HG02571 (cell line): Measurements from ENCODE around the gene RAD51B.
"Not testable (repeated sequence)": the region's sequence is repeated elsewhere in the genome, so short reads cannot be mapped to it uniquely, and the experiment has no call there.

ENCODE experiments used
- ATAC-seq: cut with Tn5 transposase; IDR thresholded peaks from one replicate; pipeline ENCODE4 v1.9.1; 2021; ENCODE audit warnings: mild to moderate bottlenecking, moderate library complexity; ENCODE audit not compliant: unreplicated experiment

RAD51B gene

DNA sequence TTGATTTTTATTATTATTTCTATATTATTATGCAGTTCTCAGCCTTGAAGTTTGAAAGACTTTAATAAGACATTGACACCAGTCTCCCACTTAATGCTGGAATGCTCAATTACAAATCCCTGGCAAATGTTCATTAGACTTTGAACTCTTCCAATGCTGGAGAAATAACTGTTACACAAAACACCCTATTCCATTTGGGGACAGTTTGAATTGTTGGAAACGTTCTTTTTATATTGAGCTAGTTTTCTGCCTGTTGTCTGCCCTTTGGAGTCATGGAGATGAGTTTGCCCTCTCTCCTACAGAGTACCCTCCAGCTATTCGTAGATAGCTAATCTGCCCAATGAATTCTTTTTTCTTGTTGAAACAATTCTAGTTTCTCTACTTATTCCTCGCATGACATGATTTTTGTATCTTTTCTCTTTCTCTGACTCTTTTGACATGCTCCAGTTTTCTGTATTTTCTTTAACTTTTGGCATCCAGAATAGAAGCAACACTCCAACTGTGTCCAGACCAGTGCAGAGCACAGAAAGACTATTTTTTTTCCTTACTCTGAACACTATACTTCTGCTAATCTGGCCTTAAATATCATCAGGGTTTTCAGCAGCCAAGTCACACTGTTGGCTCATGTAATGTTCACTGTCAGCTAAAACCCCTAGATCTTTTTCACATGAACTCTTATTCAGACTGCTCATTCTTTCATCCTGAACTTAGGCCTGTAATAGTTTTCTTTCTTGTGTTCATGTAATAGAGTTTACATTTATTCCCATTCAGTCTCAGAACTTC, 379.3 kb downstream of the RAD51B start:
- no peak for ATAC-seq

DNA sequence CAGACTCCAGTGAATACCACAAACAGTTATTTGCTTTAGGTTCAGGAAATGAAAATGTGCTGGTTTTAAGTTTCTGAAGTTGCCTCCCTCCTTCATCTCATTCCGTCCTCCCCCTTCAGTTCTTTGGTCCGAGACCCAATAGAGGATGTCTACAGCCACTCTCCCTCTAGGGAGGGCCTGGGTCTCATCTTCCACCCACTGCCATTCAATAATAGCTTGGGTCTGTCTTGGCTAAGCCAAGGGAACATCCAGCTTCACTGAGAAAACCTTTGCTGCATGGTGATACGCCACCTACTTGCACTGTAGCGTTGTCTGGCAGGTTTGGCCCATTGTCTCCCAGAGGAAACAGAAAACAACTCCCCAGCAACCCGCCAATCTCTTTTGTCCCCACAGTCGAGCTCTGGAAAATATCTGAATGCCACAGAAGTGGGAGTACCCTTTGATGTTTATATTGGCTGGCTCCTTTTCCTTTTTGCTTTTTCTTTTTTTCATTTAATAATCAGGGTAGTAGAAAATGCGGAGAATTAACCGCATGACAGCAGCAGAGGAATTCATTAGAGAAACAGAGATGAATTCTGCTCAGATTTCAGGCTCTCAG, 380.1 kb downstream of the RAD51B start:
- no peak for ATAC-seq

DNA sequence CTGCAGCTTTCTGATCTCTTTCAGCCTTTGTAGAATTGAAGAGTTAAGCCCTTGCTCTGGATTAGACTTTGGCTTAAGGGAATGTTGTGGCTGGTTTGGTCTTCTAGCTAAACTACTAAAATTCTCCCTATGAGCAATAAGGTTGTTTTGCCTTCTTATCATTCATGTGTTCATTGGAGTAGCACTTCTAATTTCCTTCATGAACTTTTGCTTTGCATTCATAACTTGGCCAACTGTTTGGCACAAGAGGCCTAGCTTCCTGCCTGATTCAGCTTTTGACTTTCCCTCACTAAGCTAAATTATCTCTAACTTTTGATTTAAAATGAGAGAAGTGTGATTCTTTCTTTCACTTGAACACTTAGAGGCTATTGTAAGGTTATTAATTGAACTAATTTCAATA, 384.3 kb downstream of the RAD51B start:
- no peak for ATAC-seq

DNA sequence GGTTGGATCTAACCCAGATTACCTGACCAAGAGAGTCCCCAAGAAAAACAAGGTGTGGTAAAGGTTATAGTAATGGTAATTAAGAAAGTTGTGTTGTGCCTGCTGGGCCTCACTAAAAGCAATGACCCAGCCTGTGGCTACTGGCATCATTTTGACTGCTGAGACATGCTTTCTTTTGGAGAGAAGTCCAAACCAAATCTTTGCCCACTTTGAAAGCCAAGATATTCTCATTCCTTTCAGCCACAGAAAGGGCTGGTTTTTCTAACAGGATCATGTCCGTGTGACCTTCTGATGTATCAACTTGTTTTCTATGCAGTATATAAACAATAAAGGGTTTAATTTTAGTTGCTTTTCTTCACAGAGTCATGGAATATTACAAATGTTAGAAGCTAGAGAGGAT, 388.6 kb downstream of the RAD51B start:
- ATAC-seq: no peak

DNA sequence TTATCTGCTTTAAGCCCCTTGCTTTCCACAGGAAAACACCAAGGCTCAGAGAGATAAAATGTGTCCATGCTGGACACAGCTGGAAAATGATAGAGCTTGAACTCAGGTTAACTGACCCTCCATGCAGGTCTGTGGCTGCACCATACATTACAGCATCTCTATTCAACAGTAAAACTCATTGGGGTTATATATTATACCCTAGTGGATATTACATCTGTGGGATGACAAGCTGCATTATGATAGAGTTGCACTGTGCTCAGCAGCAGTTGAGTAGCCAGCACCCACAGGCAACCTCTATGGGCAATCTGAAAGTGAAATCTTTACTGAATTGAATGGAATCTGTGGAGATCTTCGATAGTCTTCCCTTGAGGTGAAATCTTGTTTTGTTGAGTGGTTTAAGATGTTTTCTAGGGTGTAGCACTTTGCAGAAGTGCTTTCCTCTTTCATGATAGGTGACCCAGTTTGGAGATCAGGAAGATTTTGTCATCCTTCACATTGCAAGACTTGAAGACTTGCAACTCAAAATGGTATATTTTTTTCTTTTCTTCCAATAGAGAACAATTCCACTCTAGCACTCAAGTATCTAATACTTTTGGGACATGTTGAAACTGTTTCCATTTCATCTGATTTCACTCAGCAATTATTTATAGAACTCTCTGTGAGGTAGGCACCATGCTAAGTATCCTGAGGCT, 389.2 kb downstream of the RAD51B start:
- ATAC-seq: no peak

DNA sequence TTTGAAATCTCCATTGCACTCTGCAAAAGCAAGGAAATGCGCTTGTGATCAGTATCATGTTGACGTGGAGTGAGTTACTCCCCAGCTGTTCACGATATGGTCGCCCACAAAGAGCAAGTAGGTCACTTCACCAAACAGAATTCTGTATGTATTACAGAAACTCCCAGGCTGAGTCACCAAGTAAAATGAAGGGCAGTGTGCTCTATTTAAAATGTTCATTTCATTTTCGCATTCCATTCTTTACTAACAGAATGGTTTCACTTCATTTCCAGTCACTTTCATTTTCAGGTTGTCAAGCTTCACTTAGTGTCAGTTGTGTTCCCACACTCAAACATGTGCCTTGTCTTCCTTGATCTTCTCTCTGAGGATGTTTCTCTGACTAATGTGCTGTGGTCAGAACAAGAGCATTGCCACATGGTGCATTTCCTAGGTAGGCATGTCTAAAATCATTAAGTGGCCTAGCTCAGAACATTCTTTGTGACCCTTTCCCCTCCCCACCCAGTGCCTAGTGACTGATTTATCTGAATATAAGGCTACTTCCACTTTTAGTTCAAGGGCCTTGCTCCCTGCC, 391.2 kb downstream of the RAD51B start:
- ATAC-seq: peak; percentile 94

DNA sequence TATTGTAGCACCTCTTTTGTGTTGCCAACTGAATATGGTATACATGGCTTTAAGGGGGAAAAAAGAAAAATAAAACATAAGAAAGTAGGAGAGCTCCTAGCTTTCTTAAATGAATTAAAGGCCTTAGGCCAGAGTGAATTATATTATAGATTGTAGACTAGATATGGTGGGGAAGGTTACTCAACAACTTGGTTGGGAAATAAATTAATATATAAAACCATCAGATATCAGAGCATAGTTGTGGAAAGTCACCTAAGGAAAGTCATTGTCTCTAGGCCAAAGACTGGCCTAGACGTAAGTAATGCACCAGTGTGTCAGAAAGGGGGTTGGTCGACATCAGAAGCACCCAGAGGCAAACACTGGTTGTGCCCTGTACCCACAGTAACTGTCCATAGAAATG, 391.8 kb downstream of the RAD51B start:
- no peak for ATAC-seq

DNA sequence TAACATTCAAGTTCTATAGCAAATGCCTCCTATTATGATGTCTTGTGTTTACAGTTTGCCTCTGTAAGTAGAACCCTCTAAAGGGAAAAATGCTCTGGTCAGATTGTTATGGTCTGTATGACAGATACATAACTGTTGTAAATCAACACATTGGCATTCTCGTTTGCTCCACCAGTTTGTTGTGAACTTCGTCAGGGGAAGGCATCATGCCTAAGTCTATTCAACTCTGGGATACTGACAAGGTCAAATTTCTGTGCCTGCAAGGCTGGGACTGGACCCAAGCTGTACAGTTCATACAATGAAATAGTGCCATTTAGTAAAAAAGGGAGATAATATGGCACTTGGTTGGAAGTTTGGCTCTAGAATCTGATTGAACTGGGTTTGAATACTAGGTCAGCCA, 392.3 kb downstream of the RAD51B start:
- ATAC-seq: no peak

DNA sequence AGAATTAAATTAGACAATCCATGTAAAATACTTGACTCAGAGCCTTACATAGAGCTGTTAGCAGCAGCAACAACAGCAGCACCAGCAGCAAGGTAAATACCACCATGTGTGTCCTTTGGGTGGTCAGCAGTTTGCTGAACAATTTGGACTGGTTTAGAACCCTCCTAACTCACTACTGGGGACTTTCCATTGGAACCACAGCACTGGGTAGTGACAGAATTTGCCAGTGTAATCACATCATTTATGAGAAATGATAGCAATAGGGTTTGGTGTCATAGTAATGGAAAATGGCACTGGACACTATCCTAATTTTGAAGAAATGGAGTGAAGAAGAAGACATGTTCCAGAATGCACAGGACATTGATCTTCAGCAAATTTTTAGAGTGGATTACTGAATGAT, 392.8 kb downstream of the RAD51B start:
- ATAC-seq: no peak

DNA sequence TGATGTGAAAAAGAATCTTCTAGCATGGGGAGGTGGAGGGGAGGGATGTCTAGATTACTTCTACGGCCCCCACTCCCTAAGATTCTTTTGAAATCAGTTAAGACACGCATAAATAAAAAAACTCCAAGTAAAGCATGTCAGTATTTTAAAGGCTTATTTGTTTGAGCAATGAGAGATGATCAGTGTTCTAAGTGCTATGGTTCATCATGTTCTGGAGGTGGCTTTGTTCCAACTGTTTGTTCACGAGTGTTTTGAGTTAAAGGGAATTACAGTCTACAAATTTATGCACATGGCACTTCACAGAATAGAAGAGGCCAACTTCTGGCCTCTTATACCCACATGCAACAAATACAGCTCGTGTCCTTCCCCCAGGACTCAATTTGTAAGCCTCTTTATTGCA, 394.9 kb downstream of the RAD51B start:
- ATAC-seq: no peak

DNA sequence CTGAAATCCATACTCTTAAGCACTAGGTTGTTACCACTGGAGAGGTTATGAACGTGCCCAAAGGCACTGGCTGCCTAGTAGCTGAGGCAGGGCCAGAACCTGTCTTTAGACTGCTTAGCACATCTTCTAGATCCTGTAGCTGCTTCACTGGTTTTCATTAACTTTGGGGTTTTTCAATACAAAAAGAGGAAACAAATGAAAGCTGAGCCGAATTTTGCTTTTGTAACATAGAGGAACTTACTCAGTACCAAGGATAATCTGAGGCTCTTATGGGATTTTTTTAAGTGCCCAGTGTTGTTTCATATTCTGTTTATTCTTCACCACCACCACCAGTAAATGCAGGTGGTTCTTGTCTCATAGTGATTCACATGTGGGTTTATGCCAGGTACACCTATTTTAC, 396.1 kb downstream of the RAD51B start:
- ATAC-seq: no peak

DNA sequence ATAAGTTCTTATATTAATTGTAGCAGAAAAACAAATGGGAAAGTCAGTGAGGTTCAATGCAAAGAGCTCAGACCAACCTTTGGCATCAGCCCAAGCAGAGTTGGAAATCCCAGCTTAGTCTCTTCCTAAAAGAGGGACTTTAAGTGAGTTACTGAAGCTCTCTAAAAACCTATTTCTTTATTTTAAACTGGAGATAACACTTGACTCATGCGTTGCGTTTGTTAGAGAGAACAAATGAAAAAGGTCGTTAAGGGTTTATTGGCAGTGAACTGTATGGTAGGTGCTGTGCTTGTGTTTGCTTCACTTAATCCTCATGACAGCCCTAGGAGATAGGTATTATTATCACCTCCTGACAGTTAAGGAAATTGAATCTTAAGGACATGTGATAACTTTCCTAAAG, 396.5 kb downstream of the RAD51B start:
- no peak for ATAC-seq

DNA sequence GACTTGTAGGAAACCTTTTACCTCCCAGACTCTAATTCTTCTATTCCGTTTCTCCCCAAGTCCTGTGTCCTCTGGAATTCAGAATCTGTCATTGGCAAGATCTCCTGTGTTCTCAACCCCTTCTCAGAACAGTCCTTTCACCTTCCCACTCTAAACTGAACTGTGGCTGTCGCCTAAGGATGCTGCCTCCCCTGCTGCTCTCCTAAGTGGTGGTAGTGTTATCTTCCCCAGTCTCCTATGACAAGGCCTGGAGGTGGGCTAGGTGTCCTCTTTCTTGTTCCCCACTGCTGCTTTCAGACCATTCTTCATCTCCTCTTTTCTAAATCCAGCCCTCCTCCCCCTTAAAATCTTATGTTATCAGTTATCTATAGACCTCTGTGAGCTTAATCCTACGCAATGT, 397.4 kb downstream of the RAD51B start:
- ATAC-seq: no peak

DNA sequence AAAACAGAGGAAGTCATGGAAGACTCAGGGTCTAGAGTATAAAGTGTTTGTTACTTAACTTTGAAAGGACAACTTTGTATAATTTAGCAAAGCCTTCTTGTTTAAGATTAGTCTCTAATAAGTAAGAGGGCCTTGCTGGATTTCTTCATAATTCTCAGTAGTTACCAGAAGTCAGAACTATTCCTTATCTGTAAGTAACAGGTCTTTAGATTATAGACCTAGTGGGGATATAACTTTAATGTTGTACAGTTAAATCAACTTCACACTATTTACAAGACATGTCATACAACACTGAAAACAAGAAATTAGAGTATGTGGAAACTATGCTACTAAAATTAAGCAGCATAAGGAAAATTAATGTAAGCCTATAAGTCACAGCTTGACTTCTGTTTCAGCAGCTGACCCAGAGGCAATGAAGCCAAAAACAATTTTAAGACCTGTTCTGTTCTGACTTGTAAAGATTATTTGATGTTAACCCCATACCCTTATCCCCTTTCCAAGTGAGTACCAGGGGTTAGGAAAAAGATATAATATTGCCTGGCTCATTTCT, 398.3 kb downstream of the RAD51B start:
- no peak for ATAC-seq

DNA sequence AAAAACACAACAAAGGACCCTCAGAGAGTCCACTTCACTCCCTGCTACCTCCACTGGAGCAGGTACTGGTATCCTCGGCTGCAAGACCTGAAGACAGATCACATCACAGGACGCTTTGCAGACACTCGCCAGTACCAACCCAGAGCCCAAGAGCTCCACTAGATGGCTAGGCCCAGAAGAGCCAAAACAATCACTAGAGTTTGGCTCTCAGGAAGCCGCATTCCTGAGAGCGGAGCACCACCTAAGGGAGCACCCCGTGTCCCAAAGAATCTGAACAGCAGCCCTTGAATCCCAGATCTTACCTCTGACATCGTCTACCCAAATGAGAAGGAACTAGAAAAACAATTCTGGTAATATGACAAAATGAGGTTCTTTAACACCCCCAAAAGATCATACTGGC, 399.8 kb downstream of the RAD51B start:
- no peak for ATAC-seq

DNA sequence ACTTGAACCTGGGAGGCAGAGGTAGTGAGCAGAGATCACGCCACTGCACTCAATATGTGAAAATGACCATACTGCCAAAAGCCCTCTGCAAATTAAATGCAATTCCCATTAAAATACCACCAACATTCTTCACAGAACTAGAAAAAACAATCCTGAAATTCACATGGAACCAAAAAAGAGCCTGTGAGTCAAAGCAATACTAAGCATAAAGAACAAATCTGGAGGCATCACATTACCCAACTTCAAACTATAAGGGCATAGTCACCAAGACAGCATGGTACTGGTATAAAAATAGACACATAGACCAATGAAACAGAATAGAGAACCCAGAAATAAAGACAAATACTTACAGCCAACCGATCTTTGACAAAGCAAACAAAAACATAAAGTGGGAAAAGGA, 401.5 kb downstream of the RAD51B start:
- ATAC-seq: not testable (repeated sequence)

DNA sequence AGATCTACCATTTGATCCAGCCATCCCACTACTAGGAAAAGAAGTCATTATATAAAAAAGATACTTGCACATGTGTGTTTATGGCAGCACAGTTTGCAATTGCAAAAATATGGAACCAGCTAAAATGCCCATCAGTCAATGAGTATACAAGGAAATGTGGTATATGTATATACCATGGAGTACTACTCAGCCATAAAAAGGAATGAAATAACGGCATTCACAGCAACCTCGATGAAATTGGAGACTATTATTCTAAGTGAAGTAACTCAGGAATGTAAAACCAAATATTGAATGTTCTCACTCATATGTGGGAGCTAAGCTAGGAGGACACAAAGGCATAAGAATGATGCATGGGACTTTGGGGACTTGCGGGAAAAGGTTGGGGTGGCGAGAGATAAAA, 402.6 kb downstream of the RAD51B start:
- no peak for ATAC-seq

DNA sequence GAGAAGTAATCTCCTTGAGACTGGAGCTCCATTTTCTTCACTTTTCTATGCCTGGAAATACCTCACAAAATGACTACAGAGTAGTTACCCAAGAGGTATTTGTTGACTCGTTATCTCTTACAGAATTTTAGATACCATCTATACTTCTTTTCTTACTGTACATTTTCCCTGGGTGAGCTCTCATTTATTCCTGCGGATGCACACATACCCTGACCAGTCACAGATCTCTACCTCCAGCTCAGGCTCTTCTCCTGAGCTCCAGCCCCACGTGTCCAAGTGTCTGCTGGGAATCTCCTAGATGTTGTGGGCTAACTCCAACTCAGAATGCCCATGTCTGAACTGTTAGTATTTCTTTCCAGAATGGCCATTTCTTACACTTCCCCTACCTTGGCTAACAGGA, 403.1 kb downstream of the RAD51B start:
- ATAC-seq: no peak

DNA sequence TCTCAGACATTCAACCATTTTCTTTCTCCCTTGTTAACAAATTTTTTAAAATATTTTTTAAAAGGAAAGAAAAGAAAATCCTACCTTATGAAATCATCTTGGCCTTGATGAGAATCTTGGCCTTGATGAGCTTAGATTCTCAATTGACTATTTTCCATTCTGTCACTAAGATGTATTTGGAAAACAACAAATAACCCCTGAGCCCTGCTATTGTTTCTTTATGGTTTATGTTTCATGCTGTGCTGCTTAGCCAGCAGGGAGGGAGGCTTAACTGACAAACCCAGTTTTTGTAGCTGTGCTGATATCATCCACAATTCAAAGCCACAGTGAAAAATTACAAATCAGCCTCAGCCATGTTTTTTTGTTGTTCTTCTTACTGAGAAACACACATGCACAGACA, 404.1 kb downstream of the RAD51B start:
- ATAC-seq: no peak

DNA sequence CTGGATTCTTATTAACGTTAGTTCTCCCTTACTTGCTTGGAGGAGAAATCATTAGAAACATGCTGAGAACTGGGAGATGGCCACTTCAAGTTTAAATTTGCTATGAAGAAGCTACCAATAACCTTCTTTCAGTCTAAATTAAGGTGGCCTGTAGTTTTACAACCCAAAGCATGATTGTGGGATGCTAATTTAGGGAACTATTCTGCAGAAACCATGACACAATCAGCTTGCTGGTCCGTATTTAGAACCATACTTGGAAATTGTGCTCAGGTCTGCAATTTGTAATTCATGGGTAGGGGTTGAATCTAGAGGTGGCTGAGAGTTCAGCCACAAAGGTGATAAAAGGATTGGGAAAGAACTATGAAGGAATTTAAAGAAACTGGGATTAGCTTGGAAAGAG, 405.7 kb downstream of the RAD51B start:
- ATAC-seq: no peak

DNA sequence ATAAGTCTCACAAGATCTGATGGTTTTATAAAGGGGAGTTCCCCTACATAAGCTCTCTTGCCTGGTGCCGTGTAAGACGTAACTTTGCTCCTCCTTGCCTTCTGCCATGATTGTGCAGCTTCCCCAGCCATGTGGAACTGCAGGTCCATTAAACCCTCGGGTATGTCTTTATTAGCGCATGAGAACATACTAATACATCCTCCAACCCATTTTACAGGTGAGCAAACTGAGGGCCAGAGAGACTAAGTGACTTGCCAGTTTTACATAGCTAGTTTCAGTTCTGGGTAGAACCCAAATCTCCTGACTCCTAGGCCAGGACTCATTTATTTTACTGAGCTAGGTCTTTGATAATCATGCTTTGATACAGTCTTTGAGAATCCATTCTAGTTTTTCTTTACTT, 406.9 kb downstream of the RAD51B start:
- ATAC-seq: no peak

DNA sequence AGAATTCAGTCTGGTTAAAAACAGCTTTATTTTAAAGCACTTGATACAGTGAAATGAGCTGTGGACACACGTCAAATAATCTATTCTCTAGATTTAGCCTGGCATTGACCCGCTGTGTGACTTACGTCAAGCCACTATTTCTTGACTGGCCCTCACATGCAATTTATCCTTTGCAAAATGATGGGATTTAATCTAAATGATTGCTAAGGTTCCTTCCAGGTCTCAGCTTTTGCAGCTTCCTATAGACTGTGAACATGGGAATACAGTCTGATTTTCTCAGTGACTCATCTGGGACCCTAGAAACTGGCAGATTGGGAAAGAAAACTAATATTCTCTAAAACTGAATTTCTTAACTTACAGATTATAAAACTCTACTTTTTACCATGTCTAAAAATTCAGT, 409.1 kb downstream of the RAD51B start:
- no peak for ATAC-seq
